ENCODE results near the gene GCLC. TPM values are rescaled to one million over a fixed set of nuclear protein-coding genes. Genes with fewer than 3 reads are reported as not detected.
A peak's percentile ranks its signal among the peaks of the same experiment; 100 is the strongest.

Gene GCLC
- 26.9 TPM for polyA plus RNA-seq (2012; ENCODE audit: insufficient read depth, insufficient read length, low read depth)

DNA sequence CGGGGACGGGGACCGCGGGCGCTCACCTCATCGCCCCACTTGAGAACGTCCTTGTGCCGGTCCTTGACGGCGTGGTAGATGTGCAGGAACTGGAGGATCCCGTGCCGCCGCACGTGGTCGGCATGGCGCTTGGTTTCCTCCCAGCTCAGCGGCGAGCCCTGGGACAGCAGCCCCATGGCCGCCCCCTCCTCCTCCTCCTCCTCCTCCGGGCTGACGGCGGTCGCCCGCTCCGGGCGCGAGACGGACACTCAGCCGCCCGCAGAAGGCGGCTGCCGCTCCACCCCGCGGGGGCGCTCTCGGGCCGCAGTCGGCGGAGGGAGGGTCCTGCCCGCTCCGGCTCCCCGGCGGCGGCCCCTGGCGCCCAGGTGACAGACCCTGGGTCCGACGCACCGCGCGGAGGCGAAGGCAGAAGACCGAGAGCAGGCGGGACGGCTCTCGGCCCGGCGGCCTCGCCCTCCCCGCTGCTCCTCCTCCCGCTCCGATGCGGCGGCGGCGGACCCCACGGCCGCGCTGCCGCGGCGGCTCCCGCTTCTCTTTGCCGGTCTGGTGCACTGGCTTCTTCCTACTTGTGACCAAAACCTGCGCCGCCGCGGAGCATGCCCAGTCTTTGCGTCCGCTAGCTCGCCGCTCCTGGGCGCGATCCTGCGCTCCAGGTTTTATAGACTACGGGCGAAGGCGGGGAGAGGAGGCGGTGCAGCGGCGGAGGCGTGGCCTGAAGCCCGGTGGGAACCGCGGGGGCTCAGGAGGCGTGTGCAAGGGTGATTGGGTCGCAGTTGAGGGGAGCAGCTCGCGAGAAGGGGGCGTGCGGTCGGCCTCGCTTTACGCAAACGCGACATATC is at the start of gene GCLC:
Gene GCLC (minus strand): TSS at position 632 of the 839 bp plus-strand sequence. CDS start 456 bp downstream, at position 176.
- H3K9me3 ChIP-seq = no peaks in the 10 kb centered on the region
- DNase-seq = peak; percentile 96

DNA sequence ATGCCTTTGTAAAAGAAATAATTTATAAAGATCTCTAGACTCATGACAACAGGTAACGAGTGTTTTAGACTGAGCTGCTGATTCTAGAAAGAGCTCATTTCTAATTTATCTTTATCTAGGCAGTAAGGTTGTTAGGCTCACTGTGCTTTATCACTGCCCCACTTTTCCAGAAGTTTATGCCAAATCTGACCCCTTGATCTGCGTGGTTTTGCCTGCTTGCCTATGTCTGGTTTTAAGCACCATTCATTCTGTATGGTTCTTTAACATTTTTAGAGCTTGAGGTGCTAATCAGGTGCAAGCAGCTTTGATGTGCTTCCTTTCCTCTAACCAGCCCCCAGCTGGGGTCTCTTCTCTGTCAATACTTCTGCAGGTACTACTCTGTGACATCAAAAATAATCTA is 49.7 kb upstream of the GCLC start:
- DNase-seq = no peak
- TF ChIP-seq, protein P1, sequence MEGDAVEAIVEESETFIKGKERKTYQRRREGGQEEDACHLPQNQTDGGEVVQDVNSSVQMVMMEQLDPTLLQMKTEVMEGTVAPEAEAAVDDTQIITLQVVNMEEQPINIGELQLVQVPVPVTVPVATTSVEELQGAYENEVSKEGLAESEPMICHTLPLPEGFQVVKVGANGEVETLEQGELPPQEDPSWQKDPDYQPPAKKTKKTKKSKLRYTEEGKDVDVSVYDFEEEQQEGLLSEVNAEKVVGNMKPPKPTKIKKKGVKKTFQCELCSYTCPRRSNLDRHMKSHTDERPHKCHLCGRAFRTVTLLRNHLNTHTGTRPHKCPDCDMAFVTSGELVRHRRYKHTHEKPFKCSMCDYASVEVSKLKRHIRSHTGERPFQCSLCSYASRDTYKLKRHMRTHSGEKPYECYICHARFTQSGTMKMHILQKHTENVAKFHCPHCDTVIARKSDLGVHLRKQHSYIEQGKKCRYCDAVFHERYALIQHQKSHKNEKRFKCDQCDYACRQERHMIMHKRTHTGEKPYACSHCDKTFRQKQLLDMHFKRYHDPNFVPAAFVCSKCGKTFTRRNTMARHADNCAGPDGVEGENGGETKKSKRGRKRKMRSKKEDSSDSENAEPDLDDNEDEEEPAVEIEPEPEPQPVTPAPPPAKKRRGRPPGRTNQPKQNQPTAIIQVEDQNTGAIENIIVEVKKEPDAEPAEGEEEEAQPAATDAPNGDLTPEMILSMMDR (IDR thresholded peaks at IDR 0.05; ENCODE audit: low read depth, low read length) = no peak
- Histone ChIP-seq H3K4me3 (ENCODE audit: low read depth, low read length) (no peak overlapping the region), H3K36me3 (no peaks in the 10 kb centered on the region), H3K9me3 (no peaks in the 10 kb centered on the region), H3K27me3 (no peaks in the 10 kb centered on the region), H3K4me1 (no peaks in the 10 kb centered on the region)

More for the DNA sequence above, at the start of gene GCLC:
- Histone ChIP-seq H3K36me3 (peaks cover 3% of the 10 kb centered on the region; the same call in 1 of the 2 replicates), H3K27me3 (no peaks in the 10 kb centered on the region), H3K4me1 (no peaks in the 10 kb centered on the region), H3K4me3 (ENCODE audit: low read depth, low read length) (peak within 1 kb of the TSS; percentile 66)
- TF ChIP-seq, protein P1 (IDR thresholded peaks at IDR 0.05; ENCODE audit: low read depth, low read length) = peak; percentile 34

DNA sequence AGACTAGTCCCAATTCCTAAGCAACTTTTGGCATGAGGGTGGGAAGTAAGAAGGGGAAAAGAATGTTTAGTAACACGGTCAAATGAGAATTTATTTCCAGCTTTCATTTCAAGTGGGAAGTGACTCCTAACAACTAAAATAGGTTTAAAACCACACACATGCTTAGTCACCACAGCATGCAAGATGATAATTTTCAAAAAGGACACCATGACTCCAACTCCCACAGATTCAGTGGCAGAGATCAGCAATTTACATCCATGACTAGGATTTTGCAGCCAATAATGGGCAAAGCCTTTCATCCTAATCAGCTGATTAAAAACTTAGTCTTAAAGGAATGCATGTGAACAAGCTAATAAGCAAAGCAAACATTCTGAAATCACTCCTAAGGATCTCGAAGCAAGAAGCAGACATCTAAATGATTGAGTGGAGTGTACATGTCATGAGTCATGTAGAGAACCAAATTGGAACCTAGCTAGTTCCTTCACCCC is 48.1 kb upstream of the GCLC start:
- no peak for DNase-seq
- TF ChIP-seq, protein P1 (IDR thresholded peaks at IDR 0.05; ENCODE audit: low read depth, low read length) = no peak
- no peaks in the 10 kb centered on the region for H3K27me3 ChIP-seq
- H3K9me3 ChIP-seq = no peaks in the 10 kb centered on the region
- no peak overlapping the region for H3K4me3 ChIP-seq (ENCODE audit: low read depth, low read length)
- no peaks in the 10 kb centered on the region for H3K4me1 ChIP-seq
- no peaks in the 10 kb centered on the region for H3K36me3 ChIP-seq

DNA sequence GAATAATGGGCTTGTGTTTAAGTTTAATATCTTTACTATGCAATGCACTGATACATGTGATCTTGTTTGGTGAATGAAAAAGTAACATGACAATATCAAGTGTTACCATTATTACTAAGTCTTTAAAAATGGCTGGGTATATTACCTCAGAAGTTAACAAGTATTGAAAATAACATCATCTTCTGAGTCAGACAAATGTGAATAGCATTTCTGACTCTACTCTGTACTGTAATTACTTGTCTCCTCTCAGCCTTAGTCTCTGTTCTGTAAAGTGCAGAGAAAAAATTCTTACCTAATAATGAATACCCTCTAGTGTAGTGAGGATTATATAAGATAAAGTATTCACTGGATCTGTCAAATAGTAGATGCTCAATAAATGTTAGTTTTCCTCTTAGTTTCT is 47.0 kb upstream of the GCLC start:
- H3K4me1 ChIP-seq = no peaks in the 10 kb centered on the region
- H3K27me3 ChIP-seq = no peaks in the 10 kb centered on the region
- DNase-seq = no peak
- no peaks in the 10 kb centered on the region for H3K36me3 ChIP-seq
- H3K4me3 ChIP-seq (ENCODE audit: low read depth, low read length) = no peak overlapping the region
- TF ChIP-seq, protein P1 (IDR thresholded peaks at IDR 0.05; ENCODE audit: low read depth, low read length) = no peak
- H3K9me3 ChIP-seq = no peaks in the 10 kb centered on the region

DNA sequence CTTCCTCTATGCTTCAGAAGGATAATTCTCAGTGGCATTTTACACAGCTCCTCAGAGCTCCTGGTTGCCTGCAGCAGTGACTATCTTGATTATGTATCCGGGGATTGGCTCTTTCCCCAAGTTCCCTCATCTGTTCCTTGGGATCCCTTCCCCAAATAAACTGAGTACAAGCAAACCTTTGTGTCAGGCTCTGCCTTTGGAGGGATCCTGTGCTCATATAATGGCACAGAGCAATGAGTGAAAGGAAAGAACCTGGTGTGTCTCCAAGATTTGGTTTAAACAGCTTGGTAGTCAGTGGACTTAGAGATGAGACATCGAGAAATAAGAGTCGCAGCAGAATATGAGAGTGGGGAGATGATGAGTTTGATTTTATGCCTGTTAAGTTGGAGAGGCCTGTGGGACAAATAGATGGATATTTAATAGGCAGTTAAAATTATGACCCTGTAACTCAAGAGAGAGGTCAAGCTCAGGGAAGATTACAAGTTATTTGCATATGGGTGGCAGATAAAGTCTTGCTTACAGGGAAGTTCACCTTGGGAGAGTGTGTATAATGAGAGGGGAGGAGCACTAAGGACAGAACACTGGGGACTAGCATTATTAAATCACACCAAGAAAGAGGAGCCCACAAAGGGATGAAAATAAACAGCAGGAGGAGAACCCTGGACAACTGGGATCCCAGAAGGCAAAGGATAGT is 44.1 kb upstream of the GCLC start:
- no peak for DNase-seq
- no peaks in the 10 kb centered on the region for H3K9me3 ChIP-seq
- H3K27me3 ChIP-seq = no peaks in the 10 kb centered on the region
- no peaks in the 10 kb centered on the region for H3K4me1 ChIP-seq
- no peaks in the 10 kb centered on the region for H3K36me3 ChIP-seq
- TF ChIP-seq, protein P1 (IDR thresholded peaks at IDR 0.05; ENCODE audit: low read depth, low read length) = no peak
- H3K4me3 ChIP-seq (ENCODE audit: low read depth, low read length) = no peak overlapping the region
